ENCODE data around the gene OR13C2. TPM values are rescaled to one million over a fixed set of nuclear protein-coding genes. Genes with fewer than 3 reads are reported as not detected.

OR13C2 gene
- total RNA-seq, 2 experiments from 2014 or later = not detected

Other genes with a start within 250 kb of the OR13C2 start
- not detected for gene OR13F1, start 101.4 kb downstream of the OR13C2 start, total RNA-seq
- not detected for gene OR13C4, start 78.4 kb downstream of the OR13C2 start, total RNA-seq
- not detected for gene OR13C3, start 68.8 kb downstream of the OR13C2 start, total RNA-seq
- not detected for gene OR13C8, start 36.5 kb downstream of the OR13C2 start, total RNA-seq
- gene OR13C5, start 6.2 kb downstream of the OR13C2 start, total RNA-seq = not detected
- not detected for gene OR13C9, start 12.6 kb upstream of the OR13C2 start, total RNA-seq
- not detected for gene OR13D1, start 88.9 kb upstream of the OR13C2 start, total RNA-seq
- gene NIPSNAP3A, start 142.1 kb upstream of the OR13C2 start, total RNA-seq = 10 to 100 TPM in 1 of 2 experiments, 1 to 10 TPM in 1; 7.2 to 11.7 TPM
- gene NIPSNAP3B, start 158.5 kb upstream of the OR13C2 start, total RNA-seq = under 1 TPM; 0.85 to 0.90 TPM